ENCODE results near the gene PSMD5.

- TF ChIP-seq, protein P1, sequence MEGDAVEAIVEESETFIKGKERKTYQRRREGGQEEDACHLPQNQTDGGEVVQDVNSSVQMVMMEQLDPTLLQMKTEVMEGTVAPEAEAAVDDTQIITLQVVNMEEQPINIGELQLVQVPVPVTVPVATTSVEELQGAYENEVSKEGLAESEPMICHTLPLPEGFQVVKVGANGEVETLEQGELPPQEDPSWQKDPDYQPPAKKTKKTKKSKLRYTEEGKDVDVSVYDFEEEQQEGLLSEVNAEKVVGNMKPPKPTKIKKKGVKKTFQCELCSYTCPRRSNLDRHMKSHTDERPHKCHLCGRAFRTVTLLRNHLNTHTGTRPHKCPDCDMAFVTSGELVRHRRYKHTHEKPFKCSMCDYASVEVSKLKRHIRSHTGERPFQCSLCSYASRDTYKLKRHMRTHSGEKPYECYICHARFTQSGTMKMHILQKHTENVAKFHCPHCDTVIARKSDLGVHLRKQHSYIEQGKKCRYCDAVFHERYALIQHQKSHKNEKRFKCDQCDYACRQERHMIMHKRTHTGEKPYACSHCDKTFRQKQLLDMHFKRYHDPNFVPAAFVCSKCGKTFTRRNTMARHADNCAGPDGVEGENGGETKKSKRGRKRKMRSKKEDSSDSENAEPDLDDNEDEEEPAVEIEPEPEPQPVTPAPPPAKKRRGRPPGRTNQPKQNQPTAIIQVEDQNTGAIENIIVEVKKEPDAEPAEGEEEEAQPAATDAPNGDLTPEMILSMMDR (IDR thresholded peaks at IDR 0.05) = no peak
- TF ChIP-seq SIN3A (IDR thresholded peaks at IDR 0.05; ENCODE audit: borderline replicate concordance, low read depth, low read length) = no peak
- TF ChIP-seq CHD2 (IDR thresholded peaks at IDR 0.05; ENCODE audit: low read length, partially characterized antibody) = no peak
- no peak for TF ChIP-seq REST (IDR thresholded peaks at IDR 0.05; ENCODE audit: low read depth, low read length)
- no peak for TF ChIP-seq TCF12 (IDR thresholded peaks at IDR 0.05)
- TF ChIP-seq GABPA (IDR thresholded peaks at IDR 0.05; ENCODE audit: low read depth) = no peak
- no peak for TF ChIP-seq EZH2phosphoT487 (IDR thresholded peaks at IDR 0.05; ENCODE audit: borderline replicate concordance, low read depth)
- TF ChIP-seq, protein P2, sequence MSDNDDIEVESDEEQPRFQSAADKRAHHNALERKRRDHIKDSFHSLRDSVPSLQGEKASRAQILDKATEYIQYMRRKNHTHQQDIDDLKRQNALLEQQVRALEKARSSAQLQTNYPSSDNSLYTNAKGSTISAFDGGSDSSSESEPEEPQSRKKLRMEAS (IDR thresholded peaks at IDR 0.05; ENCODE audit: low read depth) = no peak
- TF ChIP-seq FOSL2 (IDR thresholded peaks at IDR 0.05; ENCODE audit: borderline replicate concordance, low read depth) = no peak
Measured at GRCh38 chr9:120860083-120860482, 17.4 kb upstream of the PSMD5 start.

All from SK-N-SH (cell line).